ENCODE results near the gene C1orf94.

The C1orf94 gene

DNA sequence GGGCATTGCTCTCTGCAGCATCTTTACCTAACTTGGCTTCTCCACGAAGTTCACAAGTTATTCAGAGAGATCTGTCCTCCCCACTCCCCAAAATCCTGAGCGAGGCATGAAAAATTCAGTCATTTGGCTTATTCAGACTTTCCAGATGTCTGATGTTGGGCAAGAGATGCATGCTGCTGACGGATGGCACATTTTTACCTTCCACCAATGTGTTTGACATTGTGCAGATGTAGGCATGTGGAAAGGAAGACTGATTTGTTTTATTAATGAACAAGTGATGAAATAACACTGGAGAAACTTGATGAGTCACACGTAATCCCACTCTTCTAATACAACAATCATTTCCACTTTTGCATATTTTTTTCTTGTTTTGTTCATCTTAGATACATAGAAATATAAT, 86.7 kb downstream of the C1orf94 start:
- no peak for DNase-seq

DNA sequence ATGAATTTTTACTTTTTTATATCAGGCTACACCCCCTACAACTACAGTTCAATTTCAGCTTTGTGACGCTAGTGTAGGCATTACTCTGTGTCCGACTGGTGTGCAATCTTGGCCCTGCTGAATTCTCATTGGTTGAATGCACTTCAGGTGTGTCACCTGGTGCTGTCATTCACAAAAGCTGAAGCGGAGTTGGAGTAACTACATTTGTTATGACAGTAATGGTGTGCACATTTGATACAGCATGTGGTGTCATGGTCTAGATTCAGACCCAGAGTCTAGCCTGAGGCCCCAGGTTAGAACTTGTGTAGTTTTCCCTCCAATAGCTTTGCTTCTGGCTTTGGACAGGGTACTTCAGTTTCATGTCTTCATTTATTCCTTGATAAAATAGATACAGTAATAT, 88.7 kb downstream of the C1orf94 start:
- DNase-seq, result no peak

DNA sequence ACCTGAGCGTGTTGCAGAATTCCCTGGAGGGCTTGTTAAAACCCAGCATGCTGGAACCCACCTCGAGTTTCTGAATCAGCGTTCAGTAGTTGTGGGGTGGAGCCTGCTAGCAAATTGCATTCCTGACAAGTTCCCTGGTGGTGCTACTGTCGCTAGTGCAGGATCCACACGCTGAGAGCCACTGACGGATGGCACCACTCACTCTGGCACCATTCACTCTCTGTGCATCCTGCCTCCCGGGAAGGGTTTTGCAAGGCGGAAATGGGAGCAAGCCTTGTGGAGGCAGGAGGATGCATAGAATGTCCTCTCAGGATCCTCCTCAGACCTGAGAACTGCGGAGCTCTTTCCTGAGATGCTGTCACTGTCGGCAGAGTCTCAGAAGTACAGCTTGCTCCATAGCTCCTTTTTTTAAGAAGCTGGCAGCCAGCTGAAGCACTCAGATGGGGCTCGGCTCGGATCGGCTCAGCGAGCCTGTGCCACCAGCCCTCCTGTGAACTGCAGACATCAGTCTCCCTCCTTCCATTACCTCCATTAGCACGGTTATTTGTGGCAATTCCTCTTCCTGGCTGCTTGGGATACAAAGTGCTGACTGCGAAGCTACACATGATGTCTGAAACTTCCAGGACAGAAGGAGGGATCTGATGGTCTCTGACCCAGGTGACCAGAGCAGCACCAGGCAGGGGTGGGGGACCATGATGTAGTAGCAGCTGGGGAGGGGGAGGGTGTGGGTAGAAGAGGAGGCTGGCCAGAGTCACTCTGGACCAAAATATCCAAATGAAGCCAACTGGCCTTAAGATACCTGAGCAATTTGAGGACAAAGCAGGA, 89.6 kb downstream of the C1orf94 start:
- DNase-seq, result peak; percentile 64

DNA sequence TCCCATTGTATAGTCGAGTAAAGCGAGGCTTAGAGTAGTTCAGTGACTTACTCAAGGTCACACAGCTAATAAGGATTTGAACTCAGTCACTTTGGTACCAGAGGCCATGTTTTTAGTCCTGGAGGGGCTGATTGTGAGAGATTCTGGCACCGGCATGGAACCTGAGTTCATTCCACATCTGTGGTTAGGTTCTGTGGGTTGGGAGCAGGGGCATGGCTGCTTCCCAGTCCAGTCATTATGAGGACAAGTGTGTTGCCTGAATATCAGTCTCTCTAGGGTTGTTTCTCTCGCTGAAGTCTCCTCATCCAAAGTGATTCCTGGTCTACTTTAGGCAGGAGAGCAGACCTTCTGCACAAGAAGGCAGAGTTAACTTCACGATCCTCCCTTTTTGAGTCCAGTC, 90.6 kb downstream of the C1orf94 start:
- DNase-seq, result no peak

- DNase-seq, result no peak
Measured at GRCh38 chr1:34268311-34268954, 91.7 kb downstream of the C1orf94 start.

Data from DMS79 (cell line).